ENCODE results near the gene SBDS.
"Not testable (repeated sequence)": the region's sequence is repeated elsewhere in the genome, so short reads cannot be mapped to it uniquely, and the experiment has no call there.

Gene SBDS

DNA sequence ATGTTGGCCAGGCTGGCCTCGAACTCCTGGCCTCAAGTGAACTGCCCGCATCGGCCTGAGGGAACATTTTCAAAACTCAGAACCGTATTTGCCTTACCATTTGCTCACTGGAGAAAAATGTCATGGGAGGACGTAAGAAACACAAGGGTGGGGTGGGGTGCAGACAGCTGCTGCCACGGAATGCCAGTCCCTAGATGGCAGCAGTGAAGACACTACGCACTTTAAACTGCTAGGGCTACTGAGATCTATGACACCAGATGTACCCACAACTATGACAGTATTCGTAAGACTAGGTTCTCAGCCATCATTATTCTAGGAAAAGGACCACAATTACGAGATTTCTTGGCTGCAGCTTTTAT, 716 bp downstream of the SBDS start:
- peak; percentile 21 for DNase-seq (ENCODE audit: low read depth)

DNA sequence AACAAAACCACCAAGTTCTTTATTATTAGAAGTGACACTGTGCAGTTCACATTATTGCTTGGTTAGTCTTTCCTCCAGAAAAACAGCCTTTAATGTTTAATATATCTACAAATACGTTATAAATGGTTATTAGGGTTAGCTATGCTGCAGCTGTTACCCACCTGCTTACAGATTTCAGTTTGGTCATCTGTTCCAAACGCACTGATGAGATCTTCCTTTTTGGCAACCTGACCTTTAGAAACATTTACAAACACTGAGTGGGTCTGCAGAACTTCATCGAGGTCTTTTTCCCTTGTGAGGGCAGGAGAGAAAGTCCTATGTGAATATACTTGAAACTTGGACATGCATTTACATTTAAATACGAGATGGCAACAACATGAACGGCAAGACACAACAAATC, 1.3 kb downstream of the SBDS start:
- DNase-seq (ENCODE audit: low read depth), result not testable (repeated sequence)

DNA sequence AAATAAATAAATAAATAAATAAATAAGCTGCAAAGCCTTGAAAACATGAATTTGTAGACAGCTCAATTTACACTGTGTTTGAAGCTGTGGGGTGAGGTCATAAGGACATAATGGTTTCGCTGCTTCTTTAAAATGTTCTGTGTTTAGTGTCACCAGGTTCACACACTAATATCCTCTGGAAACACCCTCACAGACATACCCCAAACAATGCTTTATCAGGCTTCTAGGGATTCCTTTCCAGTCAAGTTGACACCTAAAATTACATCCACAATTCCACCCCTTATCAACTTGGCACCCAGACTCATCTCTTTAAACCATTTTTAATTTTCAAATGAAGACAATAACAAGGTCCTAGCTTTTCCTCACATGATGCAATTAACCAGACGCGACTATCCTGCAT, 5.8 kb downstream of the SBDS start:
- not testable (repeated sequence) for DNase-seq (ENCODE audit: low read depth)

DNA sequence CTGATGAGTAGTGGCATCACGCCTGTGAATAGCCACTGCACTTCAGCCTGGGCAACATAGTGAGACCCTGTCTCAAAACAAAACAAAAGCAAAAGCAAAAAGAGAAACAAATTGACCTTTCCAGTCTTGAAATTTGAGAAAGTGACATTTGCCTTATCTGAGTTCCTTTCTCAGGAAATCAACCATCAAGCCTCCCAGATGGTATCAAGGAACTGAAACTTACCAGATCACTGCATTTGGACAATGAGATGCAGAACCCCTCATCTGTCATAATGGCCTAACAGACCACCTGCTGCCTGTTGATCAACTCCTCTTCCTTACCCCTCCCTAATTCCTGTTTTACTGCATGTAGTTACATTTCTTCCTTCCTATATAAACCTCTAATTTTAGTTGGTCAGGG, 15.1 kb downstream of the SBDS start:
- DNase-seq (ENCODE audit: low read depth), result not testable (repeated sequence)

DNA sequence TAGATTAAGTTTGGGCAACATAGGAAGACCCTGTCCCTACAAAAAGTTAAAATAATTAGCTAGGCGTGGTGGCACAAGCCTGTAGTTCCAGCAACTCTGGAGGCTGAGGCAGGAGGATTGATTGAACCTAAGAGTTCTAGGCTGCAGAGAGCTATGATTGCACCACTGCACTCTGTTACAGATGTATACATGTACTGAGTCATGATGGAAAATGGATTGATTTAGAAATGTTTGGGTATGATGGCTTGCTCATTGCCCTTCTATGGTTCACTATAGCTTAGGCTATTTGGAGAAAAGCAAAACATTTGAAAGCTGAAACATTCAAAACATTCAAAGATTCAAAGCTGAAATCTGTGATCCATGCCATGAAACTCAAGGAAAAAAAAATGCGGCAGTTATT, 16.4 kb downstream of the SBDS start:
- DNase-seq (ENCODE audit: low read depth), result not testable (repeated sequence)

DNA sequence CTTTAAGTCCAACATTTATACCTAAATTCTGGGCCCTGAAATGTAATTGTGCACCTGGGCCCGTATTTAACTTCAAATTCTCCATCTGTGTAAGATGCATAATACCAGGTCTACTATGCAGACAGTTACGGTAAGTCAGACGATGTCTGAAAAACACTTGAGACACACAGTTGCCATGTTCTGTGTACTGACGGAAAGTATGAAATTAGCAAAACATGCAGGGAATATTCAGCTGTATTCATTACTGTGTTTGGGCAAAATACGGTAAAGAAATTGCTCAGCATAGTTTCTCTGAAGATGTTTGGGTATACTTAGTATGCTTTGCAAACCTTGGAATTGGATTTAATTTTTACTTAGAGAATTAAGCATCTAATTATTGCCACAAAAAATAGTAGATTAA, 17.1 kb downstream of the SBDS start:
- DNase-seq (ENCODE audit: low read depth), result not testable (repeated sequence)

DNA sequence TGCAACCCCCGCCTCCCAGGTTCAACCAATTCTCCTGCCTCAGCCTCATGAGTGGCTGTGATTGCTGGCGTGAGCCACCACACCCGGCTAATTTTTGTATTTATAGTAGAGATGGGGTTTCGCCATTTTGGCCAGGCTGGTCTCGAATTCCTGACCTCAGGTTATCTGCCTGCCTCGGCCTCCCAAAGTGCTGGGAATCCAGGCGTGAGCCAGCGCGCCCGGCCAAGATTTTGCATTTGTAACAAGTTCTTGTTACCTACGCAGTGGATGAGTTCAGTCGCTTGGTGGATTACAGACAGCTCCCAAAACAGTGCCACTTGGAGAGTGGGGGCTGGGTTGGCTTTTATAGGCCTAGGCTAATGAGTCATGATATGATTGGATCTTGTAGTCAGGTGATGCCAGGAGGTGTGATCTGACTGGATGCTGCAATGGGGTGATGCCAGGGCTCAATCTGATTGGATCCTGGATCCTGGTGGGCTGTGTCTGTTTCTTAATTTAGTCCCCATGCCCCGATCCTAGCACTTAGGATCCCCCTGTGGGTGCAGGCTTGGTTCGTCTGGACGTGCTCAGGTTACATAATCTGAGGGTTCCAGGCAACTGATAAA, 20.3 kb downstream of the SBDS start:
- DNase-seq (ENCODE audit: low read depth), result no peak

DNA sequence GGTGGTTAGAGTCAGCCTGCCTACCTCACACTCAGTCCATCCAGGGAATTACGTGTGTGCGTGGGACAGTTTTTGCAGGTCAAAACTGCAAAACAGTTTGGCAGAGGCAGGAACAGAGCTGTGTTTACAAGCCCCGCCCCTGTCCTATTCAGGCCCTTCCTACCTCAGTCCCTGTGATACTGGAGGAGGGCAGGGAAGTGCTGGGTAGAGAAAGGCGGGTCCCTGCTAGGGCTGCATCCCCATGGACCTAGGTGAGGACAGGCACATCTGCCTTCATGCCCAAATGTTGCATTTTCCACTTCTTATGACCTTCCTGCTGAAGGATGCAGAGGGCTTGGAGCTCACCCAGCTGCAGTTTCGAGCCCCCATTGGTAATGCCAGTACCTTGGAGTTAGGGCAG, 25.1 kb downstream of the SBDS start:
- no peak for DNase-seq (ENCODE audit: low read depth)

DNA sequence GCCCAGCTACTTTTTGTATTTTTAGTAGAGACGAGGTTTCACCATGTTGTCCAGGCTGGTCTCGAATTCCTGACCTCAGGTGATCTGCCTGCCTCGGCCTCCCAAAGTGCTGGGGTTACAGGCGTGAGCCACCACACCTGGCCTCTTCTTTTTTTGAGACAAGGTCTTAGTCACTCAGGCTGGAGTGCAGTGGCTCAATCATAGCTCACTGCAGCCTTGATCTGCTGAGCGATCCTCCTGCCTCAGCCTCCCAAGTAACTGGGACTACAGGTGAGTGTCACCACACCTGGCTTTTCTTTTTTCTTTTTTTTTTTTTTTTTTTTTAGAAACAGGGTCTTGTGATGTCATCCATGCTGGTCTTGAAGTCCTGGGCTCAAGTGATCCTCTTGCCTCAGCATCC, 26.4 kb downstream of the SBDS start:
- DNase-seq (ENCODE audit: low read depth), result not testable (repeated sequence)

DNA sequence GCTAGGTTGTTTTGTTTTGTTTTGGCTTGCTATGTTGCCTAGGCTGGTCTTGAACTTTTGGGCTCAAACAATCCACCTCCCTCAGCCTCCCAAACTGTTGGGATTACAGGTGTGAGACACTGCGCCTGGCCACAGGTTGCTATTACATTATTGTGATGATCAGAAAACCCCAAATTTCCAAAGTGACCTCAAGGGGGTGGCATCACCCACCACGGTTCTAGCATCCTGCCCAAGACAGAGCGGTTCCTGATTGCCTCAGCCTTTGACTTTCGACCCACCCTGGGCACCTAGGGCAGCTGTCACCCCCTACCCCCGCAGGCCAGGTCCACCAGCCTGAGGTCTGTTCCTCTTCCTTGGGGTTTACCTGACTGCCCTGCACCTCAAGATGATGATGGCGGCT, 28.4 kb downstream of the SBDS start:
- DNase-seq (ENCODE audit: low read depth), result no peak

DNA sequence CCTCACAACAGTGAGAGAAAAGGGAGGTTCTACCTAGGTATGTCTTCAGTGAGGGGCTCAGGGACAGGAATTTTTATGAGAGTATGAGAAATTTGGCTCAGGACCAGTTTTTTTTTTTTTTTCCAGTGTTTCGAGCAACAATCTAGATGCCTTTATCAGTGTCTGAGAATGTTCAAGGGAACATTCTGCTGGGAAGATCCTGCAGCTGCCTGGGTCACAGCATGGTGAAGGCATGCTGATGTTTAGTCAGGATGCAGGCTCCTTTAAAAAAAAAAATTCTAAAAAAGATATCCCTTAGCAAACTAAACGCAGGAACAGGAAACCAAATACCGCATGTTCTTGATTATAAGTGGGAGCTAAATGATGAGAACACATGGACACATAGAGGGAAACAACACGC, 31.0 kb downstream of the SBDS start:
- DNase-seq (ENCODE audit: low read depth), result no peak

DNA sequence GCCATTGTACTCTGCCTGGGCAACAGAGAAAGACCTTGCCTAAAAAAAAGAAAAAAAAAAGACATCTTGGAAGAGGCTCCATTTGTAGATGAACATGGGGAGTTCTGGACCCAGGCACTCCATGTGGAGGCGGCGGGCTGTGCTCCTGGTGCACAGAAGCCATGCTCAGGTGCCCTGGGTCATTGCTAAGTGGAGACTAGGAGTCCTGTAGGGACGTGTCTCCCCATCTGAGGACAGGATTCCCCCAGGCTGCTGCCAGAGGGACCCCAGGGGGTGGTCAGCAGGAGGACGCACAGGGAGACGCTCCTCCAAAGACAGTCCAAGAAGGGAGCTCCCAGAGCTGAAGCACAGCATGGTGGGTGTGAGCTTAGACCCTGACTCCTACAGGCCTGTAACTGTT, 34.3 kb downstream of the SBDS start:
- no peak for DNase-seq (ENCODE audit: low read depth)

DNA sequence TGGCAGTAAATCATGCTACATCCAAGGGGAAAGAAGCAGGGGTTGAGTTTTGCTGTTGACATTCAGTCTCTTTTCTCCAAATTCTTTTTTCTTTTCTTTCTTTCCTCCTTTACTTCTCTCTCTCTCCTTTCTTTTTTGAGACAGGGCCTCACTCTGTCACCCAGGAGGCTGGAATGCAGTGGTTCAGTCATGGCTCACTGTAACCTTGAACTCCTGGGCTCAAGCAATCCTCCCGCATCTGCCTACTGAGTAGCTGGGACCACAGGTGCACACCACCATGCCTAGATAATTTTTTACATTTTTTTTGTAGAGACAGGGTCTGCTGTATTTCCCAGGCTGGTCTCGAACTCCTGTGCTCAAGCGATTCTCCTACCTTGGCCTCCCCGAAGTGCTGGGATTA, 35.2 kb downstream of the SBDS start:
- no peak for DNase-seq (ENCODE audit: low read depth)

DNA sequence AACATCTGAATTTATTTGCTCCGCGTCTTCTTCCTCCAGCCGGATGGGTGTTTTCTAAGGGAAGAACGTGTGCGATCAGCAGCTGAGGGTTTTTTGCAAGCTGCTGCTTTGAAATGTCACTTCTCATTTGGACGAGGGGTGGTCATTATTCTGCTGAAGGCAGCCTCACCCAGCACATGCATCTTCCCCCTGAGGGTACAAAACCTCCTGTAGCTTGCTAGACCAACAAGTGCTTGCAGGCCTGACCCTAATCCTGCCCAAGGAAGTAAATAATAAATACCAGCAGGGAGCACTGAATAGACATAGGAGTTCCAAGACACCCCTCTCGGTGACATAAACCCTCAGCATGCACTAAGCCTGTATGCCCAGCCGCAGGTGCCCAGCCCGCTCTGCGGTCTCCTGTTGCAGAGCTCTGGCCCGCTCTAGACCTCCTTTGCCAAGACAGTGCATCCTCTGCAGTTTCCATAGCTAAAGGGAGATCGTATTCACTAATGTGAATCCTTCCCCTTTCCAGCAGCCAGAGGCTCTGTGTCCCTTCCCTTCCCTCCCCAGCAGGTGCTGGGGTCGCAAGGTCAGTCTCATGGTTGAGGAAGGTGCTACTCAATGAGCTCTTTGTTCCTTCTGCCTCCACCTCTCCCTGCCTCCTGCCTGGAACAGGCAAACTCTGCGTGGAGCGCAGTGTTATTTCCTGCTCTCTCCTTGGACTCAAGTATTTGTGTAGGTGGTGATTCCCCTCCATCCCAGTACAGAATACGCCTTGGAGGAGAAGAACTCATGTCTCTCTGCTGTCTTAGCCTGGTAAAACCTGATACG, 36.6 kb downstream of the SBDS start:
- no peak for DNase-seq (ENCODE audit: low read depth)

DNA sequence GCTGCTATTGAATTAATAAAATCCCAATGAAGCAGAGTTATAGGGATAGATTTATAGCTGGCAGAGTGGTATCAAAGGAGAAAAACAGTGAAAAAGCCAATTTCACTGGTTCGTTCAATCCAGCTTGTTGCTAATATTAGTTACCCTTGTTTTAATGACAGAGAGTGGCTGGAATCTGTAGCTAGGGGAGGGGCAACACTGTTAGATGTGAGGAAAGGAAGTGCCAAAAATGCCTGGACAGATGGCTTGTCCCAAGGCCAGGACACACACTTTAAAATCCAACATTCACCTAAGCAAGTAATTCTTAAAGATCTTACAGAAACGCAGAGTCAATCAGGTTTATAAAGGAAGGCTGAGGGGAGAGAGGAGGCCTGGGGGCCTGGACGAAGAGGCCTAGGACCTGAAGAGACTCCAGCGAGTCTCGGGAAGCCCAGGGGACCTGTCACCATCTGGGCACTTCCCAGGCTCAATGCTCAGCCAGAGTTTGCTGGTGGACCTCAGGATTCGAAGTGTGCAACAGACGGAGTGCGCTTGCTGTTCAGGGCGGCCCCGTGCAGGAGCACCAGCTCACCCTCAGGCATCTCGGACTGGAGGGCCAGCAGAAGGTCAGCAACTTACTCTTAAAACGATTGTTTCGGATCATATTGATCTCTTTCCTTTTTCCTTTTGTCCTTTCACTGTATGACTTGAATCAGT, 37.6 kb downstream of the SBDS start:
- DNase-seq (ENCODE audit: low read depth), result no peak

DNA sequence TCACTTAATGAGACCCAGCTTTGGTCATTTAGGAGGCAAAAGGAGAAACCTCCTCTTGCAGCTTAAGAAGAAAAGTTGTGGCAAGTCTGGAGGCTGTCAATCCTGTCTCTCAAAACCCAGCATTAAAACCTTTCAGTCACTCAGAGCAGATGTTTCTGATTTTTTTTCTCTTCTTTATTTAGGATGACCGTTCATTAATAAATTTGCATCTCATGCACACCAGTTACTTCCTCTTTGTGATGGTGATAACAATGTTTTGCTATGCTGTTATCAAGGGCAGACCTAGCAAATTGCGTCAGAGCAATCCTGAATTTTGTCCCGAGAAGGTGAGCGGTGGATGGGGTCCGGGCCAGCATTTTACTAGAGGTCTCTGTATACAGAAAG, 42.4 kb downstream of the SBDS start:
- no peak for DNase-seq (ENCODE audit: low read depth)

DNA sequence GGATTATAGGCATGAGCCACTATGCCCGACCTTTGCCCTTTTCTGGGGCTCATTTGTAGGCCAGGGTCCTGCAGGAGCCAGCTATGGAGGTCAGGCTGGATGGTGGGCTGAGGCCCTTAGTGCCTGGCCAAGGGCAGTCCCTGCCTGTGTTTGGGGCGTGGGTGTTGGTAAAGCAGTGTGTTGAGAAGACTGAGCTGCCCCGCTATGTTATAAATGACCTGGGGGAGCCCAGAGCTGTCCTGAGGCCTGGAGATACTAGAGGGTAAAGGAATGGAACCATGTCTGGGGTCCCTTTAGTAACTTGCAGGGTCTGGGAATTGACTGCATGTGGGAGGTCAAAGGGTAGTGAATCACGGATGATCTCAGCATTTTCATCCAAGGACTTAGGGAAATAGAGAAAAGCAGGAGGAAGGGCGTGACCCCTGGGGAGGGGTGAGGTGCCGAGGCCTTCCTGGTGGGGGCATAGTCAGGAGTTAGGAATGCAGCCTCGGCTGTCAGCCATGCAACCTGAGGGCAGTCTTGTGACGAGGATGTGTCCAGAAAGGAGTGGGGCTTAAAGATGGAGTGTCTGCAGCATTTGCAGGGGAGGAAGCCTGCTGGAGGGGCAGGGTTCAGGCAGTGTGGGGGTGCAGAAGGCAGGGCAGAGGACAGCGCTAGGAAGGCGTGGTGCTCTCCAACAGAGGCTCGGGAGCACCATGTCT, 42.9 kb downstream of the SBDS start:
- DNase-seq (ENCODE audit: low read depth), result no peak

DNA sequence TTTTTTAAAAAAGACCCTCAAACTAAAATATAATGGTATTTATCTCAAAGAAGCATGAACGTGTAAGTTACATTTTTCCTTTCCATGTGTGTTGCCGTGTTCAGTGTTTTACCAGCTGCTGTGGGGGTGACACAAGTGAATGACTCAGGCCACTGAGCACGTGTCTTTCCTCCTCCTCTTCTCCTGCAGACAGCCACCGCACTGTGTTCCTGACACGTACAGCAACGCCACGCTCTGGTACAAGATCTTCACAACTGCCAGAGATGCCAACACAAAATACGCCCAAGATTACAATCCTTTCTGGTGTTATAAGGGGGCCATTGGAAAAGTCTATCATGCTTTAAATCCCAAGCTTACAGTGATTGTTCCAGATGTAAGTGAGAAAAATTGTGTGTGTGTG, 44.6 kb downstream of the SBDS start:
- DNase-seq (ENCODE audit: low read depth), result no peak

DNA sequence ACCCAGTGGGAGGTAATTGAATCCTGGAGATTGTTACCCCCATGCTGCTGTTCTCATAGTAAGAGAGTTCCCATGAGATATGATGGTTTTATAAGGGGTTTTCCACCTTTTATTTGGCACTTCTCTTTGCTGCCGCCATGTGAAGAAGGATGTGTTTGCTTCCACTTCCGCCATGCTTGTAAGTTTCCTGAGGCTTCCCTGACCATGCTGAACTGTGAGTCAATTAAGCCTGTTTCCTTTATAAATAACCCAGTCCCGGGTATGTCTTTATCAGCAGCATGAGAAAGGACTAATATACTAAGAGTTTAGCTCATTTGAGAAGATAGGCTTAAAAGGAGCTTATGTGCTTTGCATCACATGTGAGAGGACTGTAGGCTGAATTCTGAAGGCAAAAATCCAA, 45.1 kb downstream of the SBDS start:
- no peak for DNase-seq (ENCODE audit: low read depth)

DNA sequence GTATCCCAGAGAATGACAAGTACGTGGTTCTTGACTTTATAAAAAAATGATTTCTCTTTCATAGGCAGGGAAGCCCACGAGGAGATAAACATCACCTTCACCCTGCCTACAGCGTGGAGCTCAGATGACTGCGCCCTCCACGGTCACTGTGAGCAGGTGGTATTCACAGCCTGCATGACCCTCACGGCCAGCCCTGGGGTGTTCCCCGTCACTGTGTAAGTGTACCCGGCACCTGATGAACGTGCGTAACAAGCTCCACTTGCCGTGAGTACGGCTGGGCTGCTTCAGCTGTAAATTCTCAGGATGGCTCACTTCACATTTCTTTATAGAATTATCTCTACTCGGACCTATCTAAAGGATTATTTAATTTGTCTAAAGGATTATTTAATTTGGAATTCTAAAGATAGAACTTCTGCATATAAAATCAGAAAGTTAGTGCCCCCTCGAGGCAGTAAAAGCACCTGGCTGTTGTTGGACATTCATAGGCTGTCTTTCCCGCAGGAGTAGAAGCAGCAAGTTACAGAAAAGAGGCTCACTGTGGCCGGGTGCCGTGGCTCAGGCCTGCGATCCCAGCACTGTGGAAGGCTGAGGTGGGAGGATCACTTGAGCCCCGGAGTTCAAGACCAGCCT, 46.8 kb downstream of the SBDS start:
- no peak for DNase-seq (ENCODE audit: low read depth)

DNA sequence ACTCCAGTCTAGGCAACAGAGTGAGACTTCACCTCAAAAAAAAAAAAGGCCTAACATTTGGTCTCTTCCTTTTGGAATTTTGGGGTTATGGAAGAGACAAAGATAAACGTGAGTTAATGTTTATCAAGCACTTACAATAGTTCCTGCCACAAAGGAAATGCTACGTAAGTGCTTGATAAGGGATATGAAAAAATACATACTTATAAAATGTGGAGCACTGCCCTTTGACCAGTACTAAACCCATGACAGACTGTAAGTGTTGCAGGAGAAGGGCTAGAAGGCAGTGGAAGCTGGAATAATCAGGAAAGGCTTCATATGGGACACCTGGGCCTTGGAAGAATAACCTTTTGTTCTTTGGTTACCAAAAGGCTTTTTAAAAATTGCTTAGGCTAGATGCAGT, 48.8 kb downstream of the SBDS start:
- DNase-seq (ENCODE audit: low read depth), result no peak

DNA sequence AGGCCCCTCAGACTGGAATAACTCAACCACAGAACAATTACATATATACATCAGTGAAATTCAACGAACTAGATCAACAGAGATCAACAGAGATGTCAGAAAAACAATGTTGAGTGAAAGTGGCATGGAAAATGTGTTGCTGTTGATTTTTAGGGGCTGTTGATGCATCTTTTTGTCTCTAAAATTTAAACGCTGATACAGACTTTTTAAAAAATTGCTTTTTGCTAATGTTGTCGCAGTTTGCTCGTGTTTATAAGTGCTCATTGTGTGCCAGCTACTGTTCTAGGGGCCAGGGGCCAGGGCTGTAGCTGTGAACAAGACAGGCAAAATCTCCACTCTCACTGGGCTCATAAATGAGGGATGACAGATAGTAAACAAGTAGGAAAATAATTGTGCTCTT, 56.1 kb downstream of the SBDS start:
- no peak for DNase-seq (ENCODE audit: low read depth)
